ENCODE results near the gene TBL3.
"Not testable (repeated sequence)": the region's sequence is repeated elsewhere in the genome, so short reads cannot be mapped to it uniquely, and the experiment has no call there.

TBL3 gene

DNA sequence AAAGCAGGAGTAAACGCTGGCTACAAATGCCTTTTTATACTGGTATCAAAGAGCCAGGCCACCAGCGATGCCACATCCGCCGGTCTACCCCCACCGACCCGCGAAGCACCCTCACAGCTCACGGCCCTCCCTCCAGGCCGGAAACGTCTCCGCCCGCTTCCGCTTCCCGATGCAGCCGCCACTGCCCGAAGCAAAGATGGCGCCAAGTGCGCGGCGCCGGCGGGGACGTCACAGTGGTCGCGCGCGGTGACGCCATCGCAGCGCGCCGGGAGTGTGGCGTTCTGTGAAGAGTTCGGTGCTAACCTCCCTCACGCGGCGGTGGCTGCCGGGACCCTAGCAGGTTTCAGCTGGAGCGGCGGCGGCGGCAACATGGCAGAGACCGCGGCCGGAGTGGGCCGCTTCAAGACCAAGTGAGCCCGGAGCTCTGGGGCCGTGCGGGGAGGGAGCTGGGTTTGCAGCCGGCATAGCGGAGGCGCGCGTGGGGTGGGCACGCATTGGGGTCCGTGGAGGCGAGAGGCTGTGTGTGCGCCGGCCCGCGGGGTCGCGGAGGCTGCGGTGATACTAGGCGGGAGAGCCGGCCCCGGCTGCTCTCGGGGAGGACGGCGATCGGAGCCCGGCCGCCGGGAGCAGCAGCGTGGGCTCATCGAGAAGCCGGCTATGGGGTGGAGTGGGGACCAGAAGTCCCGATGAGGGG lies at the start of gene TBL3:
TSS of gene TBL3 (plus strand) at position 258 of the 694 bp plus-strand sequence. CDS start at position 370, 112 bp downstream.
- in situ Hi-C loops (cut with MboI; ENCODE audit: low sequenced_read_pairs), result no loop called here

DNA sequence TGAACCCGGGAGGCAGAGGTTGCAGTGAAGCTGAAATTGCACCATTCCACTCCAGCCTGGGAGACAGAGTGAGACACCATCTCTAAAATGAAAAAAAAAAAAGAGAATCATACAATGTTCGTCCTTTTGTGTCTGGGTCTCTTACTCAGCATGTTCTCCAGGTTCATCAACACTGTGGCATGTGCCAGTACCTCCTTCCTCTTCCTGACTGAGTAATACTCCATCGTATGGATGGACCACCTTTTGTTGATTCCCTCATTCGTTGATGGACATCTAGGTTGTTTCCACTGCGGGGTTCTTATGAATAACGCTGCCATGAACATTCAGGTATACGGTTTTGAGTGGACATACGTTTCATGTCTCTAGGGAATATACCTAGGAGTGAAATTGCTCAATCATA lies 49.5 kb upstream of the TBL3 start:
- in situ Hi-C loops (cut with MboI; ENCODE audit: low sequenced_read_pairs), result no loop called here

DNA sequence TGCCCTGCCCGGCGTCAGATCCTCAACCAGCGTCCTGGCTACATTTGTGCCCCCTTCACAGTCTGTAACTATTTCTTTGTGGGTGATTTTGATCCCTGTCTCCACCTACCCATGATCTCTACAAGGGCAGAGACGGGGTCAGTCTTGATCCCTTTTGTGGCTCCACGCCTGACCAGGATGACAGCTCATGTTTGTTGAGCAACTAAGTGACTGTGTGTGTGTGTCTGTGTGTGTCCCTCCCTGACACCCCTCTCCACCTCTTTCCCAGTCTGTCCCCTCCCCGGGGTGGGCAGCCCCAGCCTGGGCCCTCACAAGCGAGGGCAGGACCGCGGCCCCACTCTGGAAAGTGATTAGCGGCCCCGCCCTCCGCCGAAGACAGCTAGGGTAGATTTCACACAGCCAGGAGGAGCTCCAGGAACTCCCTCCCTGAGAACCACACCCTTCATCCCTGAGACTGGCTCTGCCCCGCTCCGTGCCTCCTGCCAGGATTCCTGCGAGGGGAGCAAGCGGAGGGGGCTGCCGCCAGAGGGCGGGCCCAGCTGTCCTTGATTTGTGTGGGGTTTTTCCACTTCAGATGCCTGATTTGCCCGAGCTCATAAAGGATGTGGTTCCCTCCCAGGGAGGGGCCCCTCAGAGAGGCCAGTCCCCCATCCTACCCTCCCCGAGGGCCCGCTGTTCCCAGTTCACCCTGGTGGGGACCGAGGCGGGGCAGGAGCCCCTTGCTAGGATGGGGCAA lies 48.4 kb upstream of the TBL3 start:
- in situ Hi-C loops (cut with MboI; ENCODE audit: low sequenced_read_pairs), result no loop called here

DNA sequence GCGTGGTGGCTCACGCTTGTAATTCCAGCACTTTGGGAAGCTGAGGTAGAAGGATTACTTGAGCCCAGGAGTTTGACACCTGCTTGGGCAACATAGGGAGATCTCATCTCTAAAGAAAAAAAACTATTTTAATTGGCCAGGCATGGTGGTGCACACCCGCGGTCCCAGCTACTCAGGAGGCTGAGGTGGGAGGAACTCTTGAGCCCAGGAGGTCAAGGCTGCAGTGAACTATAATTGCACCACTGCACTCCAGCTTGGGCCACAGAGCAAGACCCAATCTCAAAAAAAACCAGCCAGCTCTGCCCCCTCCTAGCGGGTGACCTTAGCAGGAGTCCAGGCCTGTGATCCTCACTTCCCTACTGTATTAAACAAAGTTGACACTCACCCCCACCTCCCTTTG lies 47.8 kb upstream of the TBL3 start:
- in situ Hi-C loops (cut with MboI; ENCODE audit: low sequenced_read_pairs), result no loop called here

DNA sequence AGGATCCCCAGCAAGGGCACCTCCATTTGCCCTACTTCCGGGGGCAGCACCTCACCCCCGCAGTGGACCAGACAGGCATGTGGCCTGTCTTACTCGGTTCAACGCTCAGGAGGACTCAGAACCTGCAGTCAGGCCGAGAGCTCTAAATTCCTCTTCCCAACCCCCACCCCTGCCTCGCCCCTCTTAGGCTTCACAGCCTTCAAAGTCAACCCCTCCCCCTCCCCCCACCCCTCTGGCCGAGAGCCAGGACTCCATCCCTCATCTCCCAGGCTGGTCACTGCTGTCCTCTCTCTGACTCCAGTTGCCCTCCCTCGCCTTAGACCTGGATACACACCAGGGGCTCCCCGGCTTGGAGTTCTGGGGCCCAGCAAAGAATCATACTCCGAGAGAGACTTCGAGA lies 45.6 kb upstream of the TBL3 start:
- in situ Hi-C loops (cut with MboI; ENCODE audit: low sequenced_read_pairs), result no loop called here

DNA sequence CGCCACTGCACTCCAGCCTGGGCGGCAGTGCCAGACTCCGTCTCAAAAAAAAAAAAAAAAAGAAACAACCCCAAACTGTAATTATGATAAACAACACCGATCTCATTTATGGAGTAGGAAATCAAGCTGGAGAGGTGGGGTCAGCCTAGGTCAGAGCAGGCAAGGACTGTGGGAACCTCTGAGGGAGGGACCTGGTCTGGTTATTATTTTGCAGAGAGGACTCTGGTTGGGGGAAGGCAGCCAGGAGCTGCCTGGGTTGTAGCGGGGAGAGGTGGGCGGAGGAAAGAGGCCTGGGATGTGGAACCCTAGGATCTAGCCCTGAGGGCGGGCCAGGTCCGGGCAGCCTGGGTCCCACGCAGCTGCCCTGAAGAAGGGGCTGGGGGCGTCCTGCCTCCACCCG lies 42.7 kb upstream of the TBL3 start:
- in situ Hi-C loops (cut with MboI; ENCODE audit: low sequenced_read_pairs), result no loop called here

DNA sequence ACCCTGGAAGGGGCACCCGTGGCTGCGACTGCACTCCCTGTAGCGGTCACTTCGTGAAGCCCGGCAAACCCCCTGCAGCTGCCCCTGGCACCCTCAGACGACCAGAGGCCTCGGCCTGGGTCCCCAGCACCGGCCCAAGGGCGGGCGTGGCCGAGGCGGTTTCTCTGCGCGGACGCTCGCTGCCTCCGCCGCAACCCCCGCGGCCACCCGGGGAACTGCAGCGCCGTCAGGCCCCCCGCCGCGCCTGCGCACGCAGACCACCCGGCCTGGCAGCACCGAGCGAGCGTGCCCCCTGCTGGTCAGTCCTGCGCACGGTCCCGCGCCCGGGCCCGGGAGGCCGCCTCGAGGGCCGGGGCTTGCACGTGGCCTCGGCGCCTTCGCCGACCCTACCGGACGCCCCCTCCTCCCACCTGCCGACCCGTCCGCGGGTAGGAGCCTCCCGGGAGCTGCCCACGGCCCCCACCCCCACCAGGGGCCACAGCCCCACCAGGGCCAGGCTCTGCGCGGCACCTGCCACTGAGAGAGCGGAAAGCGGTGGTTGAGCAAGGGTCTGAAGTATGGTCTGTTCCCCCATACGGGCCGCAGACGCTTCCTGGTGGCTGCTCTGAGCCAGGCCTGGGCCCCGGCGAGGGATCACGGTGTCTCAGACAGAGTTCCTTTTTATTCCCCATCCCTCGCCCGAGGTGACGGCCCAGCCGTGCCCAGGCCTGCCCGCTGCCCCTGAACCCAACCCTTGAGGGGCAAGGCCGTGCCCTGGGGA lies 42.1 kb upstream of the TBL3 start:
- in situ Hi-C loops (cut with MboI; ENCODE audit: low sequenced_read_pairs), result no loop called here

DNA sequence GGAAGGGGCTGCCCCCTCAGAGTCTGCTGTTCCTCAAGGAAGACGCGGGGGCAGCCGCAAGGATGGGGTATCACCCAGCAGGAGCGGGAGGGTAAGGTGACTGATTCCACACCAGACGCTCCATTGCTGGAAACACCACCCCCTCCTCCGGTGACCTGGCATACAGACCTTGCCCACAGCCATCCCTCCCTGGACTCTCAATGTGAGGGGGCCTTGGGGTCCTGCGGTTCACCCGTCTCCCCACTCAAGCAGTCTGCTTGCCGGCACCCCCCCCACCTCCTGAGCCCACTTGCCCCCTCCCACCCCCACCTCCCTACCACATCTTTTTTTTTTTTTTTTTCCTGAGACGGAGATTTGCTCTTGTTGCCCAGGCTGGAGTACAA lies 41.5 kb upstream of the TBL3 start:
- in situ Hi-C loops (cut with MboI; ENCODE audit: low sequenced_read_pairs), result no loop called here

DNA sequence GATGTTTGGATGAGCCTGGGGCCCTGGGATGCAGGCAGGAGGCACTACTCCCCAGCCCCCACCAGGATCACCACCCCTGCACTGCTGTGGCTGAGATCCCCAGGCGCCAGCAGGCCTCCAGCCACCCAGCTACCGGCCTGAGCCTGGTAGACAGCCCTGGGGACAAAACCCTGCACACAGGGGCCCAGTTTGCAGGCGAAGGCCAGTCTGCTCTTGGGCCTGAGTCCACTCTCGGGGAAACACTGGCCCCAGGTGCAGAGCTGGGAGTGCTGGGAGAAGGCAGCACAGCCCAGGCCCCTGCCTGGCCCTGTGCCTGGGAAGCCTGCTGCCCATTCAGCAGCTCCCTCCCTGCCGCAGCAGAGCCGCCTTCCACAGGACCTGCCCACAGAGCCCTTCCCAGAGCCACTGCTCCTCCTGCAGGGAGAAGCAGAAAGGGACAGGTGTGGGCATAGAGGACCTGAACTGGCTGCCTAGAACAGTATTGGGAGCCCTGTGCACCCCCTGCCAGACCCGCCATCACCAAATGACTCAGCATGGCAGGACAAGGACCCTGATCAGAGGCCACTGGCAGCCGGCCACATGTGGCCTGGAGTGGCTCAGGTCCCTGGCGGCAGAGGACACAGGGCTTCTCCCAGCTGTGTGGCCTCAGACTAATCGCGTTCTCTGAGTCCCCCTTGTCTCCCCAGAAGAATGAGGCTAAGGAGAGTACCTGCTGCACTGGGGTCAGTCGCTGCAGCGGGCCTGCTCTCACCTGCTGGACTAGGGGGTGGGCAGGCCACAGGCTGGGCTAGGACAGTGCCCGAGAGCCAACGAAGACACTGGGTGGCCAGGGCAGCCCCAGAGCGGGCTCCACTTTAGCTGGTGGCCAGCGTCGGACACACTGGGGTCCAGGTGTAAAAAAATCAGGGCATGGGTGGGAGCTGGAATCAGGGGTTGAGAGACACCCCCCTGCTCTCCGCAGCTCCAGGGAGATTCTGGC lies 39.5 kb upstream of the TBL3 start:
- in situ Hi-C loops (cut with MboI; ENCODE audit: low sequenced_read_pairs), result no loop called here

DNA sequence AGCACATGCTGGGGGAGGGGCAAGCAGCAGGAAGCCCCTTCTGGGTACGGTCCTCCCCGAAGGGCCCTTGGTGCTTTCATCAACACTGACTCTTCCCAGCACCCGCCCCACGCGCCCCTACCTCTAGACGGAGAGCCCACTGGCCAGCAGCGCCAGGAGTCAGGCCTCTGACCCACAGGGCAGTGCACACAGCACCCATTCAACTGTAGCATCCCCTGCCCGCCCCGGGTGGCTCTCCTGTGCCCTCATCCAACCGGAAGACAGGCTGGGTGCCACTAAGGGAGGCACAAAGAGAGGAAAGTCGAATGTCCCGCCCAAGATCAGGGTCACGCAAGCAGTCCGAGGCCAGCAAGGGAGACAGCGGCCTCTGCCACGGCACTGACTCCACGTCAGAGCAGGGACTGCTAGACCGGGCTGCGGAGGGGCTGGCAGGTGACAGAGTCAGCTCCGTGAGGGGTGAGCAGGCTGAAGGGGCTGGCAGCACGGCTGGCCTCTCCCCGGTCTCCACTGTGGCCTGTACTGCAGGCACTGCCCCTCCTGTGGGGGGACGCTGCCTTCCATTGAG lies 38.7 kb upstream of the TBL3 start:
- in situ Hi-C loops (cut with MboI; ENCODE audit: low sequenced_read_pairs), result no loop called here

DNA sequence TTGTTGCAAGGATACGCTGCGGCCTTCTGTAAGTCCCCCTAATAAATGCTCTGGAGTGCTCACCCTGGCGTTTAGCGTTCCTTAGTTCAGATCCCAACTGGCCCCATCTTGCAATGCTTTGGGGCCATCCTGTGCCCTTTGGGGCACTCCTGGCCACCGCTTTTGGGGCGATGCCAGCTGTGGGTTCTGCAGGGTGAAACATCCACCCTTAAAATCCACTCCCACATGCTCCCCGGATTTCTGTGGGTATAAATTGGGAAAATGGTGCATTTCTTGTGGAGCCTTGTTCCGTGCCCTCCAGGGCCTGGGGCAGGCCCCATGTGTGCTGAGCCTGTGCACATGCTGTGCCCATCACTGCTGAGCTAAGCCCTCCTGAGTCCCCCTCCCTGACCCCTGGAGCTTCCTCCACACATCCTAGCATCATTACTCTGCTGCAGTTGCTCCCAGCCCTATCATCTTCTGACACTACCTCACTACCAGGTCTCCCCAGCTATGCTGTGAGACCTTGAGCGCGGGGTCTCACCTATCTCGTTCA lies 34.8 kb upstream of the TBL3 start:
- in situ Hi-C loops (cut with MboI; ENCODE audit: low sequenced_read_pairs), result no loop called here

DNA sequence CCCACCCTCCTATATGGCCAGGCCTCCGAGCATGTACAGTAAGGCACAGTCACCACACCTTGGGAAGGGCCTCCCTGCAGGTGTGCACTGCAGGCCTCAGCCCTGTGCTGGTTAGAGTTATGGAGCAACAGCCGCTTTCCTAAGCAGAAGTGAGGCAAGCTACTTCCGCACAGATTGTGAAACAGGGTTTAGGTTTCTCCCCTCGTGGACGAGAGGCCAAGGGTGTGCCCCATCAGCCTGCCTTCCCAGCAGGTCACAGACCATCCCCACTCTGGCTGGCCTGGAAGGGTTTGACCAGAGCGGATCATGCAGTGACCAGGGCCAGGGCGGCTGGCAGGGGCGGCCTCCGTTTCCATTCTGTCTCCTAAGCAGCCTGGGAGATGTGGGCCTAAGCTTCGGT lies 33.5 kb upstream of the TBL3 start:
- in situ Hi-C loops (cut with MboI; ENCODE audit: low sequenced_read_pairs), result no loop called here

DNA sequence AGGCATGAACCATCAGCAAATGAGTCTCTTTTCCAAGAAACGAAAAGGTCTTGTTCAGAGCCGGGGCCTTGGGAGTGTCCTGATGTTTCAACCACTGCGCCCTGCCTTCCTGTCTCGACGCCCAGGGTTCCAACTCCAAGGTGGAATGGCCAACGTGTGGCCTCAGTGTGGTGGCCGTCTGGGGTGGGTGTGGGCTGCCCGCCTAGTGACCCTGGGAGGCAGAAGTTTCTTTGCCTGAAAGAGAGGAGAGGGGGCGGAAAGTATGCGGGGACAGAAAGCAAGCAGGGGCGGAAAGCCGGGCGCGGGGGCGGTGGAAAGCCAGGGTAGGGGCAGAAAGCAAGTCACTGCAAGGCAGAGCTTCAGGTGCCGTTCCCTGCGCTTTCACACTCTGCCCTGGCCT lies 32.9 kb upstream of the TBL3 start:
- in situ Hi-C loops (cut with MboI; ENCODE audit: low sequenced_read_pairs), result no loop called here

DNA sequence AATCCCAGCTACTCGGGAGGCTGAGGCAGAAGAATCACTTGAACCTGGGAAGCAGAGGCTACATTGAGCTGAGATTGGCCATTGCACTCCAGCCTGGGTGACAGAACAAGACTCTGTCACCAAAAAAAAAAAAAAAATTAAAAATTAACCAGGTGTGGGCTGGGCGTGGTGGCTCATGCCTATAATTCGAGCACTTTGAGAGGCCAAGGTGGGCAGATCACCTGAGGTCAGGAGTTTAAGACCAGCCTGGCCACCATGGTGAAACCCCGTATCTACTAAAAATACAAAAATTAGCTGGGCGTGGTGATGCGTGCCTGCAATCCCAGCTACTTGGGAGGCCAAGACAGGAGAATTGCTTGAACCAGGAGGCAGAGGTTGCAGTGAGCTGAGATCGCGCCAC lies 32.0 kb upstream of the TBL3 start:
- in situ Hi-C loops (cut with MboI; ENCODE audit: low sequenced_read_pairs), result not testable (repeated sequence)

DNA sequence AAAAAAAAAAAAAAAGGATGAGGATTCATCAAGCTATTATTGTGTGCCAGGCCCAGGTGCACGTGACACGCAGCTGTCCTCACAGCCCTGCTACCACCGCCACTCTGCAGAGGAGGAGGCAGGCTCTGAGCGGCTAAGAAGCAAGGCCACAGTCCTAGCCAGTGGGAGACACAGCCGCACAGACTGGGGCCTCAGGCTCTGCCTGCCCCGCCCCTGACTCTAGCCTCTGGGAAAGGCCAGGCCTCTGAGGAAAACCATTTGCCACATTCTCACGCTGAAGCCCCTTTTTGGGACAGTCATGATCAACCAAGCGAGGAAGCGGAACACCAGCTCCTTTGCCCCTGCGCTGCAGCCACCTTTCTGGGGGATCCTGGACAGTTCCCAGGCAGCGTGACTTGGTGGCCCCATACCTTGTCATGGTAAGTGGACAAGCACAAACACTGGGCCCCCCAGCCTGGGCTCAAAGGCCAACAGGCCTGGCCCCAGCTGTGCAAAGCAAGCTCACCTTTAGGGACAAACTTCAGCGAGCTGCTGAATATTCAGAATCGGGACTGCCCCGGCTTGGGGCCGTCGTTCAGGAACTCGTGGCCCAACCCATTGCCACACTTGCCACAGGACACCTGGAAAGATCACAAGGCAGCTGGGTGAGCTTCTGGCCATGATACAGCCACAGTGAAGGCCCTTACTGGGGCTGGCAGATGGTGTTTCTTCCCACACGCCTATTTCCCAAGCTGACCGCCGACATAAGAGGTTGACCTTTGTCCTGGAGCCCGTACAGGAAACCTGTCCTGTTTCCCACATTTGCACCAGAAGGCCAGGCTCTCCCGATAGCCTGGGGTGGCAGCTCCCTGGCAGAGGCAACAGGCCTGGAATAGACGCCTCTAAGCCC lies 31.3 kb upstream of the TBL3 start:
- in situ Hi-C loops (cut with MboI; ENCODE audit: low sequenced_read_pairs), result no loop called here

DNA sequence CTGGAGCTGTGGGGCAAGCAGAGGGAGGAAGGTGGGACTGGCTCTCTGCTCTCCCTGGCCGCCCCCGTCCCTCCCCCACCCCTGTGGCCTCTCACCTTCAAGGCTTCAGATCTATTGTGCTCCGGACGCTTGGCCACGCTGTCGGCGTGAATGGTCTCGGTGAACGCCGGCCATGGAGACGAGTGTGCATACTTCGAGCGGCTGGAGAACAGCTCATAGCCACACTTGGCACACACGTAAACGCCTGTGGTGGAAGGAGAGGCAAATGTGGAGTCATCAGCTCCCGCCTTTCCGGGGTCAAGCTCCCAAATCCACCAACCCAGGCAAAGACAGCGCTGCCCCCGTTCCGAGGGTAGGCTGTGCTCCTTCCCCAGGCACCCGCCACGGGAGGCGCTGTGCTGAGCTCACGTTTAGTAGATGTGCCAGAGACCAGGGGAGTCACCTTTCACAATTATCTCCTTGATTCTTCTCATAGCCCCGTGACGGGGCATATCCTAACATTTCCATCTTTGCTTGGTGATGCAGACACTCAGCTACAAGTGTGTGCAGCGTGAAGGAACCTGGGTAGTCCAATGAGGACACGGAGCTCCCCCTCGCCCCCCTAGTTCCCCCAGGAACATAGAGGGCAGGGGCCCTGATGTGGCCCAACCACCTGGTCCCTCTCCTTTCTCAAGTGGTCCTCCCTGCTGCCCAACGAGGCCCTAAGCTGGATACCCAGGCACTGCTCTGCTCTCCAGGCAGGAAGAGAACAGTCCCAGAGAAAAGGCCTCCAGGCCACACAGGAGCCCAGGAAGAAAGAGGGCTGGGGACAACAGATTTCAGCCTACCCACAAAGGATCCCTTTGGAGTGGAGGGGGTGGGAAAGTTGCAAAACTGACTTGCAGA lies 30.4 kb upstream of the TBL3 start:
- in situ Hi-C loops (cut with MboI; ENCODE audit: low sequenced_read_pairs), result no loop called here

DNA sequence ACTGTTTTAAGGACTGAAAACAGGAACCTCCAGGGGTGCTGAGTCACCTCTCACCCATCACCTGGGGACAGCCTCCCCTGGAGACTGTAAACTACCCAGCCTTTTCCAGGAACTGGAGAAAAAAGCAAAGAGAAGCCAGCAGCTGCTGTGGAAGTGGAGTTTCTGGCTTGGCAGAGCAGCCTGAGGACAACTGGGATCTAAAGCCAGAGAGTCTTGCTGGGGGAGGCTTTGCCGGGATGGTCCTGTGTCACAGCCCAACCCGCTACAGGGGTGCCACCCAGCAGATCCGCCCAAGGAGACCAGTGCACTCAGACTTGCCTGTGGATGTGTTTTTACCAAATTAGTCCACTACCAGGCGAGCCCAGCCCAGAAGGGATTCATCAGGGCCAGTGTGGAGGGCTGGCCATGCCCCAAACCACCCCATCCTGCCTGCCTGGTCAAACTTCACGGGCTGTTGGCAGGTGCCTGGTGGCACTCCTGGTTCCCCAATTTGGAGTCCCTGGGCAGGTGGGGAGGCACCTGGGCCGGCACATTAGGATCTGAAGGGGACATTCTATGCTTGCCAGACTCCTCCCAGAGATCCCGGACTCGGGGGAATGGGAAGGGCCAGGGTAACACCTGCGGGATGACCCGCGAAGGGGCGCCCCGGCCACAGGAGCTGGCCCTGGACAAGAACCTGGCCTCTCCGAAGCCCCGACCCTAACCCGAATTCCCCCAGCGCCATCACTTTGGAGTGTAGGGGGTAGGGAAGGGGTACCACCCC lies 29.6 kb upstream of the TBL3 start:
- in situ Hi-C loops (cut with MboI; ENCODE audit: low sequenced_read_pairs), result no loop called here

Measured in HL-60/S4 (cell line).